Activated naive CD4-positive, alpha-beta T cell treated with anti-CD3 and anti-CD28 coated beads, Interleukin-2, amount 10 ng/mL, durations not matched to agents 7 days and 5 days (primary cell): ENCODE results near the gene FAM117B.
"Not testable (repeated sequence)": the region's sequence is repeated elsewhere in the genome, so short reads cannot be mapped to it uniquely, and the experiment has no call there.

Experiments
- CTCF ChIA-PET: fragments of 350-600 bp; sonication (Branson Sonifier 250); formaldehyde crosslinking; loops from one replicate; lab custom pipeline; 2021; ENCODE audit warnings: antibody characterized with exemption; lab: Charles Lee
- DNase-seq: peaks from one replicate; pipeline ENCODE4 v3.0.0-alpha.2; 2020
- H3K27ac Mint-ChIP-seq: one replicate; pipeline ENCODE4 v1.8.0; 2021; ENCODE audit warnings: mild to moderate bottlenecking, moderate library complexity, mixed read lengths
- H3K27me3 Mint-ChIP-seq: one replicate; pipeline ENCODE4 v1.8.0; 2021; ENCODE audit warnings: mild to moderate bottlenecking, mixed read lengths
- H3K36me3 Mint-ChIP-seq: one replicate; pipeline ENCODE4 v1.8.0; 2021; ENCODE audit warnings: mixed read lengths
- H3K4me1 Mint-ChIP-seq: one replicate; pipeline ENCODE4 v1.8.0; 2021; ENCODE audit warnings: mixed read lengths
- H3K4me3 Mint-ChIP-seq: one replicate; pipeline ENCODE4 v1.8.0; 2021; ENCODE audit warnings: mild to moderate bottlenecking, moderate library complexity, mixed read lengths
- H3K9me3 Mint-ChIP-seq: one replicate; pipeline ENCODE4 v1.8.0; 2021; ENCODE audit warnings: mixed read lengths

FAM117B gene

DNA sequence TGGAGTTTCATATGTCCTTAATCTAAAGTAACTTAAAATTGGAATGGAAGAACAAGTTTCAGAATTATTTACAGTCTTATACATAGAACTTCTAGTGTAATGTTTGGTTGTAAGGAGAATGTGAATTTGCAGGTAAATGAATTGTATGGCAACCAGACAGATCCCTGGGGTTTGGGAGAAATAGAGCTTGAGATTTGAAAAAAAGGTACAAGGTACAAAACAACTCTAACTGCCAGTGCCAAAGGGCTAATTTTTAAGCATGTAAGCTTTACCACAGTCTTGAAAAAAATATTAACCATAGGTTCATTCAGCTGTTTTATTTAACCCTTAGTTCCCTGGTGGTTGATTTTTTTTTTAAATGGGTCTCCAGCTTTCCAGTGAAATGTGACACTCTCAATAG is 133.5 kb downstream of the FAM117B start:
- H3K27ac Mint-ChIP-seq, result no peak overlapping the region
- no peak overlapping the region for H3K4me3 Mint-ChIP-seq
- no peaks in the 10 kb centered on the region for H3K9me3 Mint-ChIP-seq
- no peaks in the 10 kb centered on the region for H3K27me3 Mint-ChIP-seq
- no peak for DNase-seq
- H3K4me1 Mint-ChIP-seq, result peaks cover 9% of the 10 kb centered on the region
- CTCF ChIA-PET, result no interaction called here
- H3K36me3 Mint-ChIP-seq, result peaks cover 48% of the 10 kb centered on the region

DNA sequence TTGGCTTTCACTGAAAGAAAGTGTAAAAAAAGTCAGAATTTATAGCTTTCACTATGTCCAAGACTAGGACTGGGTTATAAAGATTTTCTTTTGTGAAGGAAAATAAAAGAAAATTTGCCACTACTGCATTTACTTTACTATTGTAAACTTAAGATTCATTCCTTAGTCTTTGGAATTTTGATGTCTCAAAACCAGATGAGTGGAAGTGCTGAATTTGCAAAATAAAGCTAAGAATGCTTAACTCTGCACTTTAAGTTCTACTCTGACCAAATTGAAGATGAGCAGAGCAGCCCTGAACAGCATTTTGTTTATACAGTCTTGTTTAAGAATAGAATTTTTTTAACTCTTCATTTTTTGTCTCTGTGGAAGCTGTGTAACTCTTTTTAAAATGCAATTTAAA is 134.4 kb downstream of the FAM117B start:
- H3K36me3 Mint-ChIP-seq, result peaks cover 41% of the 10 kb centered on the region
- H3K27me3 Mint-ChIP-seq, result no peaks in the 10 kb centered on the region
- H3K4me1 Mint-ChIP-seq, result peaks cover 2% of the 10 kb centered on the region
- no peaks in the 10 kb centered on the region for H3K9me3 Mint-ChIP-seq
- CTCF ChIA-PET, result no interaction called here
- no peak overlapping the region for H3K27ac Mint-ChIP-seq
- DNase-seq, result no peak
- no peak overlapping the region for H3K4me3 Mint-ChIP-seq

GRCh38 chr2:202771336-202771735 is 136.6 kb downstream of the FAM117B start:
- H3K36me3 Mint-ChIP-seq, result peaks cover 49% of the 10 kb centered on the region
- H3K4me1 Mint-ChIP-seq, result peaks cover 2% of the 10 kb centered on the region
- H3K27ac Mint-ChIP-seq, result no peak overlapping the region
- CTCF ChIA-PET, result interaction anchor here (0.6 to 1.5 kb wide), 2 partner anchors 181 to 183 kb away, joined by 3 to 5 read pairs; no protein-coding TSS in a partner anchor
- DNase-seq, result no peak
- no peaks in the 10 kb centered on the region for H3K27me3 Mint-ChIP-seq
- H3K9me3 Mint-ChIP-seq, result no peaks in the 10 kb centered on the region
- H3K4me3 Mint-ChIP-seq, result no peak overlapping the region

GRCh38 chr2:202771741-202772460 is 137.1 kb downstream of the FAM117B start:
- no peak overlapping the region for H3K27ac Mint-ChIP-seq
- H3K27me3 Mint-ChIP-seq, result no peaks in the 10 kb centered on the region
- H3K4me1 Mint-ChIP-seq, result peaks cover 2% of the 10 kb centered on the region
- no peaks in the 10 kb centered on the region for H3K9me3 Mint-ChIP-seq
- H3K4me3 Mint-ChIP-seq, result no peak overlapping the region
- H3K36me3 Mint-ChIP-seq, result peaks cover 49% of the 10 kb centered on the region
- CTCF ChIA-PET, result interaction anchor here (0.6 to 1.5 kb wide), 2 partner anchors 181 to 183 kb away, joined by 3 to 5 read pairs; no protein-coding TSS in a partner anchor
- no peak for DNase-seq

DNA sequence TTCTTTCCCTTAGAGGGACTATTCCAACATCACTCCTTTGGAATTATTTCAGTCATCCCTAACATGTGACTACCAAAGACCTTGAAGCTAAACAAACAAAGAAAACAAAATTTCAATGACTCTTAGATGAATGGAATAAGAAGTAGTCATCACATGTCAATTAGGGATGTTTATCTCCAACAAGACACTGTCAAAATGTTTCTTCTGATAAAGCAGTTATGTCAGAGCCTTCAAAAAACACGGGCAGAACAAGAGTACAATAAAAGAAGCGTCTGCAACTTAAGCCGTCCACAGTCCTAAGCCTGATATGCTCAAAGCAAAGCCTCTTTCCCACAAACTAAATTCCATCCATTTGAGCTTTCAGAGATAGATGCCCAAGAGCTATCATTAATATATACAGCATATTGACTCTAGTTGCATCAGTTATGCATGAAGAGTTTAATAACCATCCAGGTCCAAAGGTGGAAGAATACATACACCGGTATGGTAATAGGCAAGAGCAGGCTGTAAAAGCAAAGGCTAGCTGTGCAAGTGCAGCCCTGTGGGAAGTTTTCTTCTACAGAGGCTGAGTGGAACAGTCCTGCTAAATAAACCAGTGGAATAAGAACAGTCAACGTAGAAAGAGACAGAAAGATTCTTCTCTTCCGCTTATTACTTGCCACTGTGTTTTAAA is 138.7 kb downstream of the FAM117B start:
- Mint-ChIP-seq H3K36me3 (peaks cover 49% of the 10 kb centered on the region), H3K27me3 (no peaks in the 10 kb centered on the region), H3K27ac (no peak overlapping the region), H3K4me3 (no peak overlapping the region), H3K4me1 (no peaks in the 10 kb centered on the region), H3K9me3 (no peaks in the 10 kb centered on the region)
- CTCF ChIA-PET, result no interaction called here
- no peak for DNase-seq

GRCh38 chr2:202774104-202774503 is 139.3 kb downstream of the FAM117B start:
- Mint-ChIP-seq H3K9me3 (no peaks in the 10 kb centered on the region), H3K4me1 (no peaks in the 10 kb centered on the region), H3K27me3 (no peaks in the 10 kb centered on the region), H3K4me3 (no peak overlapping the region), H3K36me3 (peaks cover 54% of the 10 kb centered on the region), H3K27ac (no peak overlapping the region)
- no peak for DNase-seq
- CTCF ChIA-PET, result no interaction called here

GRCh38 chr2:202778217-202778616 is 143.4 kb downstream of the FAM117B start:
- no peaks in the 10 kb centered on the region for H3K4me1 Mint-ChIP-seq
- H3K27me3 Mint-ChIP-seq, result no peaks in the 10 kb centered on the region
- H3K9me3 Mint-ChIP-seq, result no peaks in the 10 kb centered on the region
- H3K27ac Mint-ChIP-seq, result no peak overlapping the region
- DNase-seq, result no peak
- peaks cover 60% of the 10 kb centered on the region for H3K36me3 Mint-ChIP-seq
- no peak overlapping the region for H3K4me3 Mint-ChIP-seq
- CTCF ChIA-PET, result no interaction called here

DNA sequence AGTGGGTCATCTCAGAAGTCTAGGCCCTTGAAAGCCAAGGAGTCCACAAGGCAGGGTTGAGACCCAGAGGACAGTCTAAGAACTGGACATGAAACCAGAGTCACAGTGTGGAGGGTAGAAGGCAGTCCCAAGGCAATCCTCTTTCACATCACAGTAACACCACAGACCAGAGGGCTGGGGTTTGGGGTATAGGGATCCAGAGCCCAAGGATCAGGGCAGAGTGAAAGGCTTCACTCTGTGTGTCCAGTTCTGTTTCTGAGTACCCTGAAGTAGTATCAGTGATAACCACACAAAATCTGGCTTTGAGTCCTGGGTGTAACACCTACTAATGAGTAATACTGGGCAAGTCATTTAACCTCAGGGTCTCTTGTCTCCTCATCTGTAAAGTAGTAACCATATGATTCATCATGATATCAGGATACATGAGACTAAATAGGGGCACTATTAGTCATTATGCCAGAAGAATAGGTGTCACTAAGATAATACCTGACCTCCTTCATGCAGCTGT is 145.8 kb downstream of the FAM117B start:
- DNase-seq, result no peak

GRCh38 chr2:202782940-202783558 is 148.3 kb downstream of the FAM117B start:
- DNase-seq, result no peak
- H3K4me1 Mint-ChIP-seq, result no peaks in the 10 kb centered on the region
- CTCF ChIA-PET, result no interaction called here
- no peak overlapping the region for H3K27ac Mint-ChIP-seq
- no peaks in the 10 kb centered on the region for H3K27me3 Mint-ChIP-seq
- H3K4me3 Mint-ChIP-seq, result no peak overlapping the region
- peaks cover 53% of the 10 kb centered on the region for H3K36me3 Mint-ChIP-seq
- no peaks in the 10 kb centered on the region for H3K9me3 Mint-ChIP-seq

More for the DNA sequence above, 145.8 kb downstream of the FAM117B start:
- CTCF ChIA-PET, result no interaction called here
- no peak overlapping the region for H3K27ac Mint-ChIP-seq
- no peaks in the 10 kb centered on the region for H3K27me3 Mint-ChIP-seq
- peaks cover 53% of the 10 kb centered on the region for H3K36me3 Mint-ChIP-seq
- no peak overlapping the region for H3K4me3 Mint-ChIP-seq
- no peaks in the 10 kb centered on the region for H3K9me3 Mint-ChIP-seq
- H3K4me1 Mint-ChIP-seq, result no peaks in the 10 kb centered on the region

GRCh38 chr2:202786842-202787241 is 152.1 kb downstream of the FAM117B start:
- CTCF ChIA-PET, result no interaction called here
- Mint-ChIP-seq H3K9me3 (no peaks in the 10 kb centered on the region), H3K27me3 (no peaks in the 10 kb centered on the region), H3K36me3 (peaks cover 51% of the 10 kb centered on the region), H3K4me1 (no peaks in the 10 kb centered on the region), H3K27ac (no peak overlapping the region), H3K4me3 (no peak overlapping the region)
- DNase-seq, result no peak

DNA sequence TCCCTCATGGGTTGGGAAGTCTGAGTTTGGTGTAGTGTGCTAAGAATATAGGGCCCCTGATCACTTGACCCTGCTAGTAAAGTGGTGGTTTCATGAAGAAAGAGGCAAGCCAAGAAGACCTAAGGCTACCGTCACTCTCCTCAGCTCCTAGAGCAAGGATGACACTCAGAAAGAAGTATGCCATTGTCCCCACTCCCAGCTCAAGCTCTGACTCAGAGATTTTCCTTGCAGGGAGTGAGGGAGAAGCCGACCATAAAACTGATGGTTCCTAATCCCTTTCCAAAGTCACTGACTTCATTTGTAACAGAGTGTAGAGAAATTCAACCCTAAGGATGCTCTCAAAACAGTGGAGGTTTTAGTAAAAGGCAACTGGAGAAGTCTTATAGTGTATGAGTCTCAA is 155.9 kb downstream of the FAM117B start:
- H3K4me1 Mint-ChIP-seq, result no peaks in the 10 kb centered on the region

DNA sequence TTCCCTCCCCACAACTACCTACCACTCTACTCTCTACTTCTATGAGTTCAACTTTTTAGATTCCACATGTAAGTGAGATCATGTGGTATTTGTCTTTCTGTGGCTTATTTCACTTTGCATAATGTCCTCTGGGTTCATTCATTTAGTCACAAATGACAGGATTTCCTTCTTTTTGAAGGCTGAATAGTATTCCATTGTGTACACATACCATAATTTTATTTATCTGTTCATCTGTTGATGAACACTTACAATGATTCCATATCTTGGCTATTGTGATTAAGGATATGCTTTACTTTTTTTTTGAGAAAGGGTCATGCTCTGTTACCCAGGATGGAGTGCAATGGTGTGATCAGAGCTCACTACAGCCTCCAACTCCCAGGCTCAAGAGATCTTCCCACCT is 163.2 kb downstream of the FAM117B start:
- peaks cover 17% of the 10 kb centered on the region for H3K36me3 Mint-ChIP-seq
- no peaks in the 10 kb centered on the region for H3K9me3 Mint-ChIP-seq
- no peak overlapping the region for H3K27ac Mint-ChIP-seq
- CTCF ChIA-PET, result no interaction called here
- DNase-seq, result no peak
- no peaks in the 10 kb centered on the region for H3K4me1 Mint-ChIP-seq
- no peaks in the 10 kb centered on the region for H3K27me3 Mint-ChIP-seq
- no peak overlapping the region for H3K4me3 Mint-ChIP-seq

More for the DNA sequence above, 155.9 kb downstream of the FAM117B start:
- Mint-ChIP-seq H3K36me3 (peaks cover 40% of the 10 kb centered on the region), H3K27me3 (no peaks in the 10 kb centered on the region), H3K9me3 (no peaks in the 10 kb centered on the region), H3K4me3 (no peak overlapping the region), H3K27ac (no peak overlapping the region)
- no peak for DNase-seq
- CTCF ChIA-PET, result no interaction called here

- CTCF ChIA-PET, H3K9me3 Mint-ChIP-seq, DNase-seq, H3K27ac Mint-ChIP-seq, H3K27me3 Mint-ChIP-seq, H3K4me1 Mint-ChIP-seq, H3K4me3 Mint-ChIP-seq: not testable (repeated sequence)
- peaks cover 11% of the 10 kb centered on the region for H3K36me3 Mint-ChIP-seq
Observed at GRCh38 chr2:202805911-202806310, 171.1 kb downstream of the FAM117B start.

- H3K36me3 Mint-ChIP-seq, result peaks cover 15% of the 10 kb centered on the region
- DNase-seq, H3K9me3 Mint-ChIP-seq, H3K4me1 Mint-ChIP-seq, H3K27me3 Mint-ChIP-seq, H3K4me3 Mint-ChIP-seq, CTCF ChIA-PET, H3K27ac Mint-ChIP-seq: not testable (repeated sequence)
Observed at GRCh38 chr2:202807431-202808138, 172.8 kb downstream of the FAM117B start.
